ENCODE data around the gene MAPK8IP1. TPM values are rescaled to one million over a fixed set of nuclear protein-coding genes. Genes with fewer than 3 reads are reported as not detected.

Gene MAPK8IP1
- total RNA-seq, 1 donor from 2014 or later: 5.9 TPM

DNA sequence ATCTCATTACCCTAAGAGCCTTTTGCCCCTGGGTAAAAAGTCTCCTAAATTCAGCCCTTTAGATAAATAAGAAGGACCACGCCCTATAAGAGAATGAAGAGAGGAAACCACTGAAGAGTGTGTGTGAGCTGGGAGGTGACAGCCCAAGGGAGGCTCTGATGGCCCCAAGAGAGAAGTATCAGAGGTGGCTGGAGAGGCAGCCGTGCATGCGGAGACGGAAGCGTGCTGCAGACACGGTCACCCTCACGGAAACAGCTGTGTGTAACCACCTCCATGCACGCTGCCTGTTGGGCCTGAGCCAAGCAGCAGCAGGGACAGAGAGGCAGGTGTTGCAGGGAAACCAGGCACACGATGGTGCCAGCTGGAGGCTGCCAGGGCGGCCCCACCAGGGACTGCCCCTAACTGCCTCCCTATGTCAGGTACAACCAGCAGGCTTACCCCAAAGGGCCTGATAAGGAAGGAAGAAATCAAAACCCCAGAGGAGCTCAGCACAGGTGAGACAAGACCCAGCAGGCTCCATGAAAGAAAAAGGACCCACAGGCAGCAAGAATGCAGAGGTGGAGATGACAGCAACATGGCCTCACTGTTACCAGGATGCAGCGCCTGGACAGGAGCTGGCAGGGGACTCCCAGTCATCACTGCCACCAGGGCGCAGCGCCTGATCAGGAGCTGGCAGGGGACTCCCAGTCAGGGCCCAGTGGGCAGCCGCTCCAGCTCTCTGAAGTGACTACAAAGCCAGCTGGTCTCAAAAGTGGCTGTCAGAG lies 44.8 kb downstream of the MAPK8IP1 start:
- DNase-seq (ENCODE audit: missing footprints) (no peak), ATAC-seq (peak; percentile 80)
- intact Hi-C loops (cut with DNase I): no loop called here

DNA sequence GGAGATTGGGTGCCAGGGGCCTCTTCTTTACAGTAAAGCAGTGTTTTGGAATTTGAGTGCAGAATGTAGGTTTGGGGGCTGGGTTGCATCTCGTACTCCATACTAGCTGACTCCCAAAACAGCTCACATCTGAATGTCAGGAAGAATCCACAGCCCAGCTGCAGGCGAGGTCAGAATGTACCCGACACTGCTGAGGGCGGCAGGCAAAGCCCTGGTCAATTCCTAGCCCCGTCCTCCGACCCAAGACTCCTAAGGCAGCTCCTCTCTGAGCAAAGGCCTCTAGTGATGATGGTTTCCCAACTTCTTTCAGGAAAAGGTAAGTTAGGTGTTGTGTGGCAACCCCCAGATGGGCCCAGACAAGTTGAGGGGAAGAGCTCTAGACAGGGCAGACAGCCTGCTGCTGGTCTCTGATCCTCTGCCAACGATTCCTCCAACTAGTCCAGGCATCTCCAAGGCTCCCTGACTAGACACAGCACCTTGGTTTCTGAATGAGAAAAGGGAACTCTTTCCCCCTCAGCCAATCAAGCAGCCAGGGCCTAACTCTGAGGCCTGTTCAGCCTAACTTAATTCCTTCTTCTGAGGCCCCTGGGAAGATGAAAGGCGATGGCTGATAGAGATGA lies 45.6 kb downstream of the MAPK8IP1 start:
- ATAC-seq: no peak
- no peak for DNase-seq (ENCODE audit: missing footprints)
- intact Hi-C loops (cut with DNase I): no loop called here

DNA sequence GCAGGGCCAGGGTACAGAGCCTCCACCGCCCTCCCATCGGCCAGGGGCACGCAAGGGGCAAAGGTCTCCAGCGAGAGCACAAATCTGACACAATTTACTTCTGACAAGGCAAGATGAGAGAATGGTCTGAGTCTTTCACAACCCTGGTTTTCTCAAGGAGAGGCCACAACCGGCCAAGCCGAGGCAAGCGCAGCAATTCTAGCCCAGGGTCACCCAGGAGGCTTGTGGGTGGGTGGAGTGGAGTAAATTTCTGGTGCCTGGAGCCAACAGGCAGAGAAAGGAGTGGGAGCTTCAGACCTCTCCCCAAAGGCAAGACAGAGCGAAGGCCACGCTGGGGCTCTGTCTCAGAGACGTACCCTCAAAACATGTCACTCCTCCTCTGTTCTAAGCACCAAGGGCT lies 46.3 kb downstream of the MAPK8IP1 start:
- ATAC-seq: no peak
- intact Hi-C loops (cut with DNase I): no loop called here
- no peak for DNase-seq (ENCODE audit: missing footprints)

DNA sequence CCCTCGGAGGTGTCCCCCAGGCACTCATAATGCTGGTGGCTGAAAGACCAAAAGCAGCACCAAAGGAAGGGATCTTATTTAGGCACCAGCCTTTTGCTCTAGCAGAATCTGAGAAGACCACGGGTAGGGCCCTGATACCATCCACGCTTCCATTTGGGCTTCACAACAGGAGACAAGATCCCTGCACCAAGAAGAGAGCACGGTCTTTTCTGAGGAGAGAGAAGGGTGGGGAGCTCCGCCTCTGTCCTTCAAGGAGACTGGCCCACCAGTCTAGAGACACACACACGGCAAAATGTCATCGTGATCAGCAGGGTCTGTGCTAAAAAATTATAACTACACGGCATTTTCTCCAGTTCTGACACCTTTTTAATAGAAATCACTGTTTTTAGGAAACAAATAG lies 46.8 kb downstream of the MAPK8IP1 start:
- intact Hi-C loops (cut with DNase I): no loop called here
- DNase-seq (ENCODE audit: missing footprints): no peak
- no peak for ATAC-seq

DNA sequence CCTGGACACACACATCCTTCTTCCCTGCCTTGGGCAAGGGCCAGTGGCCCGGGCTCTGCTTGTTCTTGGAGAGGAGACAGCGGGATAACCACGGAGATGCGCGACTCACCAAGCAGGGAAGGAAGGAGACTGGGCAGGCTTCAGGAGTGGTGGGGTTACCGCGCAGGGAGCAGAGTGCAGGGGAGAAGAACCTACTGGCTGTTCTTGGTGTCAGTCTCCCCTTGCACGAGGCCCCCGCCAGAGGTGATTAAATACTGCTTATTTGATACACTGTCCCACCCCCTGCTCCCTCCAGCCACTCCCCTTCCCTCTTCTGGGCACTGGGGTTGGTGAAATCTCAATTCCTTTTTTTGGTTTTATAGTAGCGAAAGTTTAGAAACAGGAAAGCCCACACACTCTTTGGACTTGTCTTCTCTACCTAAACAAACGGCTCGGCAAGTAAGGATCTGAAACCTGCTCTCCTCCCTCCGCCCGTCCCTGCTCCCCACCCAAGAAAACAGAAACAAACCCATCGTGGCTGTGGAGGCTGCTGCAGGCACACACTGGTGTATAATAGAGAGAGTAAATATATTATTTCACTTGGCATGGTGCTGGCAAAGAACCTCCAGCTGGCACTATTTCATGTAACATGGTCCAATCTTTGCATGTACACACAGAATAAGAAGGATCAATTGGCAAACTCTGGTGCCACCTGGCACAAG lies 47.8 kb downstream of the MAPK8IP1 start:
- no peak for DNase-seq (ENCODE audit: missing footprints)
- ATAC-seq: no peak
- intact Hi-C loops (cut with DNase I): no loop called here

DNA sequence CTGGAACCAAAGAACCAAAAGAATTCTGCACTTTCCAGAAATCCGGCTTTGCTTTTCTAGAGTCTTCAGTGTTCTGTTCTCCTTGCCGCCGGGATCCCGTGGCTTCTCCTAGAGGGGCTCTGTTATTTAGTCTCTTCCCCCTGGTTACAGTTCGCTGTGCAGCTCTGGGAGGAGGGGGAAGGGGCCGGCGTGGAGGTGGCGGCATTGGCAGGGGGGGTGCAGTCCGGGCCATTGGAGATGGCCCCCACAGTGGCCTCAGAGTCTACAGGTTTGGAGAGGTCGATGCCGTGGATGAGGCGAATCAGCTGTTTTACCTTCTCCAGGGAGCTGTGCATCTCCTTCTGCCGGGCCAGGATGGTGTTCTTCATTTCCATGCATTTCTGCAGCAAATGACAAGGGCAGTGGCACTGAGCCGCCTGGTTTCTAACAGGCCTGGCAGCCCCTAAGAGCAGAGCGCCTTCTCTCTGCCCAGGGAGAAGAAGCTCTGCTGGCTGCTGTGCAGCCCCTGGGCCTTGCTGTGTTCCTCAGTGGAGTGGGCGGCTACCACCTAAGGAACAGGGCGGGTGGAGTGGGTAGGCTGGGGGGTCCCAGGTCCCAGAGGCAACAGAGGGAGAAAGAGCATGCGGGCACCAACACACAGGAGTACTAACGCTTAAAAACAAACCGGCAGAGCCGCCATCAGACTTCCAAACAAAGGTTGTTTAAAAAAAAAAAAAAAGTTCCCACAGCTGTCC lies 48.6 kb downstream of the MAPK8IP1 start:
- intact Hi-C loops (cut with DNase I): no loop called here
- no peak for DNase-seq (ENCODE audit: missing footprints)
- no peak for ATAC-seq

DNA sequence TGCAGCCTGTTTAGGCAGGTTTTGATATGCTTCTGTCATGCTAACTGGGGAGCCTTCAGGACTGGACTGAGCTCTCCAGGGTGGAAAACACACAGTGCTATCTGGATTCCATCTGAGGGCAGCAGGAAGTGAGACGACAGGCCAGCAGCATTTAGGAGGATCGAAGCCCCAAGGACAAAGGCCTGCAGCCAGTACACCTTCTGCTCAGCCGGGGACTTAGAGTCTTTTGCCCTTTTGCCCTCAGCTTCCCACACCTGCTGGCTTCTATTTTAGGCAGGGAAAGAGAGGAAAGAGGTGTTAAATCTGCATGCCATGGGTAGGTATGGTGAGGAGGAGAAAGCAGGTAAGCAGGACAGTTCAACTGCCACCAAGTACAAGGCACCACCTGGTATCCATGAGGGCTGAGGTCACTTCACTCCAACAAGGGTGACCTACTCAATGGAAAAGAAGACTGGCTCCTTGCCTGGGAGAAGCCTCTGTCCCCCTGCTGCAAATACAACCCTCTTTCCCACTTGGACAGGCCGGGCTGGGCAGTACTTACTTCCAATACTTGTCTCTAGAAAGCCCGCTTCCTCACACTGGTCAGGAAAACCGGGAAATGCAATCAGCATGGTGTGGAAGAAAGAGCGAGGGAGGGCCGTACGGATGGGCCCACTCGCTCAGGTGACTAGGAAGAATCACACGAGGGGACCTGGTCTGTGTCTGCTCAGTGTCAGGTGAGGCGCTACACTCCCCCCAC lies 49.3 kb downstream of the MAPK8IP1 start:
- DNase-seq (ENCODE audit: missing footprints) (no peak), ATAC-seq (no peak)
- intact Hi-C loops (cut with DNase I): no loop called here

DNA sequence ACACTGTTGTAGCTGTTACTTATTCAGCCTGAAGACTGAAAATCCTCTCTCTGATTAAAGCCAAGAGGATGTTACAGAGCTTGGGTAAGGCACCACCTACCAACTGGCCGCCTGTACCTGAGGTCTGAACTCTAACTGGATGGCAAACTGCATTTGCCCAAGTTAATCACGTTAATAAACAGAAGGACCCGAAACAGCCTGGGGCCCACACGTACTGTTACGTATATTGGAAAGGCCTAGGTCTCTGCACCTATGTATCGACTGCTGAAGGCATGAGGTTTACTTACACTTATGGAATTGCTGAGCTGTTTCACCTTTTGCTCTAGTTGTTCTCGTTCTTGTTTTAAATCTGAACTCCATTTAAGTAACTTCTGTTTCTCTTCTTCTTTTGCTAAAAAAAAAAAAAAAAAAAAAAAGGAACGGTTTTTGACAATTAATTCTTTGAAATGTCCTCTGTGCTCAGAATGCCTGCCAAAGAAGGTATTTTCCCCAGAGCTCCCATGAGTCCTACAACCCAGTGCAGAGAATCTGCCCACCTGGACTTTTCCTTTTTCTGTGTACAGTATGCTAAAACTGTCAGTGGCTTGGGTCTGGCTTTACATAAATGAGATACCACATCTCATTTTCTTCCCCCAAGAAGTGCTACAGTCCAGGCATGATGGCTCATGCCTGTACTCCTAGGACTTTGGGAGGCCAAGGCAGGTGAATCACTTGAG lies 50.1 kb downstream of the MAPK8IP1 start:
- intact Hi-C loops (cut with DNase I): no loop called here
- no peak for DNase-seq (ENCODE audit: missing footprints)
- ATAC-seq: no peak

DNA sequence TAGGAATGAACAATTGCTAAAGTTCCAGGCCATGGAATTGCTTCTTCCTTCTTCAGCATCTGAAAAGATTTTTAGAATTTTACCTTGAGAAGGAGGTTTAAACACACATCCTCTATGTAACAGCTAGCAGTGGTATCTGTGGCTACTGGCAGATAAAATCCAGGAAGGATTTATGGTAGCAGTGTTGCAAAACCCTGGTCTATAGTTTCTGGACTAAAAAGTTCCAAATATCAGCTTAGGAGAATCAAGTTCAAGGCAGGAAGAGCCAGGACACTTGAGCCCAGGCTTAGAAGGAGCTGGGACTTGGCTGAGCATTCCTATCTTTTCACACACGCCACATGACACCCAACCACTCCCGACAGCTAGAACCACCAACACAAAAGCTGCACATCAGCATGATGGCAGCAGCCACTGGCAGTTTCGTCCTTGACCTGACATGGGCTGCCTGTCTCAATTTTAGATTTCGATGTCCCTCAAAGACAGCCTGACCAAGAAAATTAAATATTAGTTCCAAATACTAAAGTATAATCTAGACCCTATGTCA lies 51.1 kb downstream of the MAPK8IP1 start:
- ATAC-seq (no peak), DNase-seq (ENCODE audit: missing footprints) (no peak)
- intact Hi-C loops (cut with DNase I): no loop called here

DNA sequence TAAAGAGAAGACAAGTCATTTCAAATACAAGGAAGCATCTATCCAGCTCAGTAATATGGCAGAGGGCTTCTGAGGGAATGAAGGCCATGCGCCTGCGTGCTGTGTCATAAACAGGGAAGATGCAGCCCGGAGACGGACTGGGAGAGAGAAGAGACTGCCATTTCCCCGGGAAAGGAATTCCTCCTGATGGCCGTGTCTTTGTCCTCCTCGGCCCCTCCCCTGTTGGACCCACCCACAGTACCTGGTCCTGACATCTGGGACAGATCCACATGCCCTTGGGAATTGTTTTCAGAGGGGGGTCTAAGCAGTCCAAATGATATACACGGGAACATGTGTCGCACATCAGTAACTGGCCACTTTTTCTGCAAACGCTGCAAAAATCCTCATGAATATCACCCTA lies 52.5 kb downstream of the MAPK8IP1 start:
- intact Hi-C loops (cut with DNase I): no loop called here
- no peak for DNase-seq (ENCODE audit: missing footprints)
- no peak for ATAC-seq

DNA sequence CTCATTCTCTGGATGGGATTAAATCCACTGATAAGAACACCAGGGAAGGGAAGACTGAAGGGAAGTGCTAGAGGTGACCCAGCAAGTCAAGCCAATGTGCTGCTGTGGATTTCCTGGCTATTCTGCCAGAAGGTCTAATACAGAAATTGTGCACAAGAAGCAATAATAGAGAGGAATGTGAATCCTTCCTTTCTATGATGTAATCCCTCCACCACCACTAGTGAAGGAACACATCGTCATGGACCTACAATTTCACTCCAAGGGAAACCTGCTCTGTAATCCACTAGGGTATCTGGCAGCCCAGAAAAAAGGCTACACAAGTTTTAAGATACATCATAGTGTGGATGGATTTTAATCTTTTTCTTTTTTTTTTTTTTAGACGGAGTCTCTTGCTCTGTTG lies 54.4 kb downstream of the MAPK8IP1 start:
- DNase-seq (ENCODE audit: missing footprints) (no peak), ATAC-seq (no peak)
- intact Hi-C loops (cut with DNase I): no loop called here

DNA sequence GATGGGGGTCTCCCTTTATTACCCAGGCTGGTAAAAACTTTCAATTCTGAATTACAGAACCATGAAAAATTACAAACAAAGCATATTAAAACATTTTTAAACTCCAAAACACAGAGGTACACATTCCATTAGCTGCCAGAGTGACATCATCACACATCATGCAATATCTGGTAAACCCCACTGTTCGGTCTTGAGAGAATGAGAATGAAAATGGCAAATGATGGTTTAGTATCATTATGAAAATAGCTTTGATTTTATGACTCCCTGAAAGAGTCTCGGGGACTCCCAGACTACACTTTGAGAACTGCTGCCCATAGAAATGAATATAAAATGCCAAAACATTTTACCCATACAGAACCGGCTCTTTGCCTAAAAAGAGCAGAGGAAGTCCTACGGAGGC lies 55.8 kb downstream of the MAPK8IP1 start:
- DNase-seq (ENCODE audit: missing footprints): no peak
- intact Hi-C loops (cut with DNase I): no loop called here
- ATAC-seq: no peak

DNA sequence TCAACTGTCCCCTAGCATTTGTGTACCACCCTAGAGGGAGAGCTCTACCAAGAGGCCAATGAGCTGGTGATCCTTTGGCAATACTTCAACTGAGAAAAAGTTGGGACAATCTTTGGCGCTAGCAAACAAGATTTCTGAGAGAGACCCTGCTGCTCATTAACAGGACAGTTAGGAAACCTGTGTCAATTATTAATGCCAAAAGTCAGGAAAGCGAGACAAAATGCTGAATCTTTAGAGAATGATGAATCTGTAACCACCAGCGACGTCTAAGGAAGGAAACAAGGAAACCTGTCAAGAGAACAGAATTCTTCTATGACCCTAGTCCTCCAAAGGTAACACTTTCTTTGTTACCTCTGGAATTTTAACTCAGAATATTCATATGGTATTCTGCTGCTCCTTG lies 56.9 kb downstream of the MAPK8IP1 start:
- intact Hi-C loops (cut with DNase I): no loop called here
- ATAC-seq (no peak), DNase-seq (ENCODE audit: missing footprints) (no peak)

DNA sequence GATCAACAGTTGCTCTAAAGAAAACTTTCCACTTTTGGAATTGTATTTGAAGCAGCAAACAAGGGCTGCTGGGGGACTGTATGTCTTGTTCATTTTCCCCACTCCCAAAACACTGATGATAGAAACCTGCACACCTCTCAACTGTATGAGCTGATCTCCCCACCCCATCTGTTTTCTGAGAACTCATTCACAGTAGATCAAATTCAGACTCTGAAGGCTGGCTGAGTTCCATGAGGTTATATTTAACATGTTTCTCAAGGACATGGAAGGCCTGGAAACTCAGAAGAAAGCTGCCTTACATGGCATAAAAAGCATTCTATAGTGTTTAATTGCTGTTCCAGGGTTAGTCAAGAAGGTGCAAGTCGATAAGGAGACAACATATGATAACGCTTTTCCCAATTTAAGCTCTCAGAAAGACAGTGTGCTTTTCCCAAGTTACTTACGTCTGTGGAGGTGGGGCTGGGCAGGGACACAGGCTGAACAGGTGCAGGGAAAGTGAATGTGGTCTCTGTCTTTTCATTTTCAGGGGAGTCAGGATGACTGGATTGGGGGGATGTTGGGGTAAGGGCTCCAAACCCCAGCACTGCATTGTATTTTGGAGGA lies 60.0 kb downstream of the MAPK8IP1 start:
- DNase-seq (ENCODE audit: missing footprints) (no peak), ATAC-seq (no peak)
- intact Hi-C loops (cut with DNase I): no loop called here

DNA sequence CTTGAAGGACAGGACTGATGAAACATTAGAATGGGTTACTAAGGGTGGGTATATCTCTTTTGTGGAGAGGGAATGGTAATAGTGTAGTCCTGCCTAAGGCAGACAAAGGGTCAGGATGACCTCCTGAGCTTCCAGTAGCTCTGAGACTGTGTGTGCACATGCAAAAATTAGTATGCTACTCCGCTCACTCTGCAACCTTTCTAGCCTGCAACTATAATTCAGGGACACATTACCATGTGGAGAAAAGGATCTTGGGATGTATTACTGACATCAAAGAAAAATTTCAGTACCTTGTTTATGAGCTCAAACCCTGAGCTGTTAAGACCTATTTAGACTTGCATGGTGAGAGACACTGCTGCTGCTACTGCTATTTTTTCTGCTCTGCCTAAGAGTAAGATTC lies 62.4 kb downstream of the MAPK8IP1 start:
- no peak for ATAC-seq
- no peak for DNase-seq (ENCODE audit: missing footprints)

DNA sequence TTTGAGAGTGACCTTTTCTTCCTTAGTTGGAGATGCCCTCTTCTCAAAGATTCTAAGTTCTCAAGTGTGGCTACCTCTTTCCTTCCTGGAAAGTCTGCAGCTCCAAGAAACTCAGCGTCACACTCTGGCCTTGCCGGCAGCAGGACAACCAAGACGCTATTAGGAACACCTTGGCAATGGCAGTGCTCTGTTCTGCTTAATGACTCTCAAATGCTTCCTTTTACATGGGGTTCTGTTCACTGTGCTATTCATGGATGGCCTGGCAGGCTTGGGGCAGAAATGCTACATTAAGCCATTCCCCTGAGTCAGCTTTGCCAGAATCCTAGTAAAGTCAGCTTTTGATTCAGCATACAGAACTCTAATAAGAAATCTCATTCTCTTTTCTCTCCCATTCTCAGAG lies 62.9 kb downstream of the MAPK8IP1 start:
- intact Hi-C loops (cut with DNase I): no loop called here
- no peak for DNase-seq (ENCODE audit: missing footprints)
- ATAC-seq: no peak

More for the DNA sequence above, 62.4 kb downstream of the MAPK8IP1 start:
- intact Hi-C loops (cut with DNase I): no loop called here

DNA sequence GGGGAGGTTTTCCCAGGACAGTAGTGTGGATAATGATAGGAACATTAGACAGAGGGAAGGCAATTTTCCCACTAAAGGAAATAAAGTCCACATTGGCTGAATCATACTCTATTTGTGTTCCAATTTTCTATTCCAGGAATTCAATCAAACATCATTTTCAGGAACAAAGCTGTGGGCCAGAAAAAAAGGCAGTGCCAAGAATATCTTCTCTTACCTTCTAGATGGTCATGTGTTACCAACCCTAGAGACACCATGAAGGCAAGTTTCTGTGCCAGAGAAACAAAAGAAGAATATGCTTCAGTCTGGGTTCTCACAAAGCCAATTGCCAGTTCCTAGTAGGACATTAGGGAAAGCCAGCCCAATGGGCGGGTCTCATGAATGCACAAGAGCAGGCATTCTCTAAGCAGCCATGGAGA lies 64.5 kb downstream of the MAPK8IP1 start:
- intact Hi-C loops (cut with DNase I): no loop called here
- DNase-seq (ENCODE audit: missing footprints) (no peak), ATAC-seq (peak; percentile 44)
